Nephron progenitor cell (in vitro differentiated cells): ENCODE data around the gene PHF21B.
A peak's percentile ranks its signal among the peaks of the same experiment; 100 is the strongest.

Source experiments
- DNase-seq: peaks from one replicate; pipeline ENCODE4 v3.0.0; 2021
- H3K27ac Mint-ChIP-seq: 2 replicates; pipeline ENCODE4 v1.8.0; 2021; ENCODE audit warnings: mild to moderate bottlenecking, moderate library complexity, mixed read lengths
- H3K27me3 Mint-ChIP-seq: 2 replicates; pipeline ENCODE4 v1.8.0; 2021; ENCODE audit warnings: mild to moderate bottlenecking, low read depth, mixed read lengths; ENCODE audit not compliant: poor library complexity
- H3K36me3 Mint-ChIP-seq: 2 replicates; pipeline ENCODE4 v1.8.0; 2021; ENCODE audit warnings: low read depth, mixed read lengths
- H3K4me1 Mint-ChIP-seq: 2 replicates; pipeline ENCODE4 v1.8.0; 2021; ENCODE audit warnings: mixed read lengths
- H3K4me3 Mint-ChIP-seq: 2 replicates; pipeline ENCODE4 v1.8.0; 2021; ENCODE audit warnings: mild to moderate bottlenecking, moderate library complexity, mixed read lengths
- H3K9me3 Mint-ChIP-seq: 2 replicates; pipeline ENCODE4 v1.8.0; 2021; ENCODE audit warnings: mild to moderate bottlenecking, moderate library complexity, mixed read lengths
- TF ChIP-seq, protein P1 (sequence below): fragments of 200-600 bp; sonication (generic); IDR thresholded peaks from 2 replicates; pipeline ENCODE4 v1.5.0; 2021; ENCODE audit warnings: antibody characterized with exemption

Gene PHF21B

DNA sequence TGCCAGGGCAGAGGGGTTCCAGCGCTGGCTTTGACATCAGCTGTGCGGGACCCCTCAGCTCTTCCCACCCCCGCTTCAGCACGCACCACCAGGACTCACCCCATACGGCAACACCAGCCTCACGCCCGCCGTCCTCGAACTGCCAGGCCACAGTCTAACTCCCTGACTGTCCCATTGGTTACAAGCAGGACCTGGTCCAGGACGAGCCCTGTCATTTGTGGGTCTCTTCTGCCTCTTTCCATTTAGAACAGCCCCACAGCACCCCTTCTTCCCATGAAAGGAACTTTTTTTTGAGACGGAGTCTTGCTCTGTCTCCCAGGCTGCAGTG is 81.7 kb downstream of the PHF21B start:
- Mint-ChIP-seq H3K36me3 (peaks cover 35% of the 10 kb centered on the region), H3K4me1 (peaks cover 62% of the 10 kb centered on the region), H3K4me3 (no peak overlapping the region), H3K9me3 (peaks cover 19% of the 10 kb centered on the region), H3K27ac (peak overlapping the region; percentile 61), H3K27me3 (no peaks in the 10 kb centered on the region)
- TF ChIP-seq, protein P1, sequence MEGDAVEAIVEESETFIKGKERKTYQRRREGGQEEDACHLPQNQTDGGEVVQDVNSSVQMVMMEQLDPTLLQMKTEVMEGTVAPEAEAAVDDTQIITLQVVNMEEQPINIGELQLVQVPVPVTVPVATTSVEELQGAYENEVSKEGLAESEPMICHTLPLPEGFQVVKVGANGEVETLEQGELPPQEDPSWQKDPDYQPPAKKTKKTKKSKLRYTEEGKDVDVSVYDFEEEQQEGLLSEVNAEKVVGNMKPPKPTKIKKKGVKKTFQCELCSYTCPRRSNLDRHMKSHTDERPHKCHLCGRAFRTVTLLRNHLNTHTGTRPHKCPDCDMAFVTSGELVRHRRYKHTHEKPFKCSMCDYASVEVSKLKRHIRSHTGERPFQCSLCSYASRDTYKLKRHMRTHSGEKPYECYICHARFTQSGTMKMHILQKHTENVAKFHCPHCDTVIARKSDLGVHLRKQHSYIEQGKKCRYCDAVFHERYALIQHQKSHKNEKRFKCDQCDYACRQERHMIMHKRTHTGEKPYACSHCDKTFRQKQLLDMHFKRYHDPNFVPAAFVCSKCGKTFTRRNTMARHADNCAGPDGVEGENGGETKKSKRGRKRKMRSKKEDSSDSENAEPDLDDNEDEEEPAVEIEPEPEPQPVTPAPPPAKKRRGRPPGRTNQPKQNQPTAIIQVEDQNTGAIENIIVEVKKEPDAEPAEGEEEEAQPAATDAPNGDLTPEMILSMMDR: no peak
- no peak for DNase-seq

DNA sequence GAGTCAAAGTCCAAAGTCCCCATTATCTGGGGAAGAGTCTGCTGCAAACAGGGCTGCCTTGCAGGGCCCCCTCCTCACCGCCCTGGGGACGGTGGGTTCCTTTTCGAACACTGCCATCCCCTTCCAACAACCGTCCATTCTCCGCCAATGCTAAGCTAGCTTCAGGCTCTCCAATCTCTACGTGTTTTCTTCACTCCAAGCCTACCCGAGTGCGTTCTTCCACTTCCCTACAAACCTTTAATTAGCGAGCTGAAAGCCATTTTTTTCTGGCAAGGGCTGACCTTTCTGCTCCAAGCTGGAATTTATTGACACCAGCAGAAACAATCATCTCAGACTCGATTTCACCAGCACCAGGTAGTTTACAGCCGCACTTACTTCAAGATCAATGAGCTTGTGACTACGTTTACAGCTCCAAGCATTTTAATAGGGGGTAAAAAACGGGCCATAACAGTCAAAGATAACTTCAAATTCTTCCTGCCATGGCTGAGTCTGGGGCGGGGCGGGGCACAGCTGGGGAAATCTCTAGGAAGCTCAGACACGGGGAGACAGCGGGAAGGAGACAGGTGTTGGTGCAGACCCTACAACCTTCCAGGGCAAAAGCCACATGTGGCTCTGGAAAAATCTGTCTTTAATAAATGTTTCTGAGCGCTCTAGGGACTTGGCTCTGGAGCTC is 82.2 kb downstream of the PHF21B start:
- H3K9me3 Mint-ChIP-seq: peaks cover 24% of the 10 kb centered on the region
- H3K27me3 Mint-ChIP-seq: no peaks in the 10 kb centered on the region
- peaks cover 39% of the 10 kb centered on the region for H3K36me3 Mint-ChIP-seq
- H3K27ac Mint-ChIP-seq: peak overlapping the region; percentile 70
- H3K4me1 Mint-ChIP-seq: peaks cover 62% of the 10 kb centered on the region
- TF ChIP-seq, protein P1: no peak
- no peak overlapping the region for H3K4me3 Mint-ChIP-seq
- no peak for DNase-seq

DNA sequence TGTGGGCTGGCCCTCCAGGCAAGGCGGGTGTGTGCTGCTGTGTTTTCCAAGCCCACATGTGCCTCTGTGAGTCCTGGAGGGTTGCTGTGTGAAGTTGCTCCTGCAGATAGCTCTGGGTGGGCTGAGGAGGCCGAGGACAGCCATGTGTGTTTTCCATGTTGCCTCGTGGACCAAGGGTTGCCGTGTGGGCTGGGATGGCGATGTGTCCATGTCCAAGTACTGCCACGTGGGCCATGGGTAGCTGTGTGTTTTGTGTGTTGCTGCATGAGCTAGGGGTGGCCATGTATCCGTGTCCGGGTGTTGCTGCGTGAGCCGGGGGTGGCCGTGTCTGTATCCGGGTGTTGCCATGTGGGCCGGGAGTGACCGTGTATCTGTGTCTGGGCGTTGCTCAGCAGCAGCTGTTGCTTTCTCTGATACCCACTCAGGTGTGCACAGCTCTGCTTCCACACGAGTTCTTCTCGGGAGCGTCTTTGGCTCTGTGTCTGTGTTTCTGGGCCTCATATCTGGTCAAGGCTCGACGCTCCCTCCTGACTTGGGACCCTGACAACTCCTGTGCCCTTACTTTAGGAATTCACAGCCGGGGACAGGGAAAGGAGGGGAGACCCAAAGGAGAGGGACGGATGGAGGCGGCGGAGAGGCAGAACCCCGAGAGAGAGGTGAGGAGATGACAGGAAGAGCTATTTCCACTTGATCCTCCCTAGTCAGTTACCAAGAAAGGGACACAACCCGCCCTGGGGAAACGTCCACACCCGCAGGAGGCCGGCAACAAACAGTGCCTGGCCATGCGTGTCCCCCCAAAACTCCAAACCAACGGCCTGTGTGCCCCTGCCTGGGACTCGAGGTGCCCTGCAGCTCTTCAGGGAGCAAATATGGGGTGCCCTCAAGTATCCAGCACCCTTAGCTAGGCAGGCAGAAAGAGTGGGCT is 83.1 kb downstream of the PHF21B start:
- Mint-ChIP-seq H3K4me3 (peak overlapping the region; percentile 13), H3K27ac (peak overlapping the region; percentile 45), H3K27me3 (no peaks in the 10 kb centered on the region), H3K9me3 (peaks cover 30% of the 10 kb centered on the region), H3K4me1 (peaks cover 53% of the 10 kb centered on the region), H3K36me3 (peaks cover 40% of the 10 kb centered on the region)
- TF ChIP-seq, protein P1: no peak
- no peak for DNase-seq

DNA sequence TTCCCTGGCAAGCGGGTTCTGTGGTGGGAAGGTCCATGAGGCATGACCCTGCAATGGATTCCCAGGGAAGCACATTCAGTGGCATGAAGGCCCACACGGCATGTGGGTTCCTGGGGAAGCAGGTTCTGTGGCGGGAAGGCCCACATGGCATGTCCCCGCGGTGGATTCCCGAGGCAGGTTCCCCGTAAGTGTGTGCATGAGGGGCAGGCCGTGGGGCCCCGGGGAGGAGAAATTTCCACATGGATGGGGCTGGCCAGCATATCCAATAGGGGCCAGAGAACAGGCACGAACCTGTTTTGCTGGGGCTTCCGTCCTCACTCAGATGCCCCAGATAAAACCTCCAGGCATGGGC is 83.7 kb downstream of the PHF21B start:
- Mint-ChIP-seq H3K27me3 (no peaks in the 10 kb centered on the region), H3K4me1 (peaks cover 47% of the 10 kb centered on the region), H3K27ac (no peak overlapping the region), H3K9me3 (peaks cover 30% of the 10 kb centered on the region), H3K4me3 (no peak overlapping the region), H3K36me3 (peaks cover 41% of the 10 kb centered on the region)
- no peak for DNase-seq
- TF ChIP-seq, protein P1: no peak

DNA sequence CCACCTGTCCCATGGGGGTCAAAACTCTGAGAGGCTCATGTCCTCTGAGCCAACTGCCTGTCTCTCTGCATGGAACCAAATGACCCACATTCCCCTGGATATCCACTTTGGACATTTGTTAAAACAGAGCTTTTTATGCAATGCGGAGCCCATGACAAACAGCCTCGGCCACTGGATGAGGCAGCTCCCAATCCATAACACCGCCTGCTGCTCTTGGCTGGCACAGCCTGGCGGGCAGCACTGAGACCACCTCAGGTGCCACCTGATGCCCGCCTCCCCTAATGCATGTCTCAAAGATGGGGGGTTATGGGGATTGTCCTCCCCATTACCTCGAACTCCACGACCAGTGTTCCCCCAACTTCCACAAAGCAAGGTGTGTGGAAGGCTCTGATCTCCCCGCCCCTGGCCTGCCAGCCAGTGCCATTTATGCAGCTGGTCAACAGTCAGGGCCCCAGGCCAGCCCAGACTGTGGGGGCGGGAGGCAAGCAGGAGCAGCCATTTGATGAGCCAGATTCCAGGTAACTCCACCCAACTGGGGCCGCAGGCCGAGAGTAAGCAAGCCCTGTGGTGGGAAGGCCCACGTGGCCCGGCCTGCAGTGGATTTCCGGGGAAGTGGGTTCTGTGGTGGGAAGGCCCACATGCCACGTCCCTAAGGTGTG is 84.2 kb downstream of the PHF21B start:
- TF ChIP-seq, protein P1: no peak
- H3K4me3 Mint-ChIP-seq: no peak overlapping the region
- H3K4me1 Mint-ChIP-seq: peaks cover 42% of the 10 kb centered on the region
- H3K36me3 Mint-ChIP-seq: peaks cover 46% of the 10 kb centered on the region
- DNase-seq: no peak
- no peak overlapping the region for H3K27ac Mint-ChIP-seq
- no peaks in the 10 kb centered on the region for H3K27me3 Mint-ChIP-seq
- peaks cover 33% of the 10 kb centered on the region for H3K9me3 Mint-ChIP-seq
